Naive thymus-derived CD8-positive, alpha-beta T cell (primary cell): ENCODE measurements around the gene FMN2. TPM values are rescaled to one million over a fixed set of nuclear protein-coding genes. Genes with fewer than 3 reads are reported as not detected.

Experiments
- ATAC-seq, 2 donors: fragments of 150-1000 bp; cut with Tn5 transposase in 1 of 2; sonication (Bioruptor Pico), chemical (Tn5 transposase) in 1 of 2; 1 replicate in 1 of 2; 2 replicates in 1 of 2; pipeline ENCODE4 v1.10.0; 2021; ENCODE audit warnings: mild to moderate bottlenecking in 2 of 2, moderate library complexity in 2 of 2
- POLR2A ChIA-PET: fragments of 350-600 bp; sonication (Branson Sonifier 250); formaldehyde crosslinking; loops from one replicate; lab custom pipeline; 2021; ENCODE audit warnings: antibody characterized with exemption; lab: Charles Lee
- DNase-seq, 10 donors: peaks; one replicate each; pipeline versions ENCODE4 v3.0.0 to v3.0.0-alpha.2; 2020 to 2022
- H3K27ac Mint-ChIP-seq, 10 donors: one replicate each; pipeline ENCODE4 v1.8.0; 2020 to 2022; ENCODE audit warnings: mild to moderate bottlenecking in 10 of 10, mixed read lengths in 10 of 10, moderate library complexity in 4 of 10, inconsistent platforms in 1 of 10
- H3K27me3 Mint-ChIP-seq, 5 donors: one replicate each; pipeline ENCODE4 v1.8.0; 2021 to 2022; ENCODE audit warnings: mixed read lengths in 5 of 5
- H3K36me3 Mint-ChIP-seq, 3 donors: one replicate each; pipeline ENCODE4 v1.8.0; 2020 to 2022; ENCODE audit warnings: mixed read lengths in 3 of 3, mild to moderate bottlenecking in 2 of 3, inconsistent platforms in 1 of 3
- H3K4me1 Mint-ChIP-seq, 4 donors: one replicate each; pipeline ENCODE4 v1.8.0; 2021 to 2022; ENCODE audit warnings: mixed read lengths in 4 of 4
- H3K4me3 Mint-ChIP-seq, 10 donors: one replicate each; pipeline ENCODE4 v1.8.0; 2020 to 2022; ENCODE audit warnings: mild to moderate bottlenecking in 10 of 10, mixed read lengths in 10 of 10, moderate library complexity in 6 of 10, inconsistent platforms in 1 of 10
- H3K9me3 Mint-ChIP-seq, 9 donors: one replicate each; pipeline ENCODE4 v1.8.0; 2020 to 2022; ENCODE audit warnings: mixed read lengths in 9 of 9, mild to moderate bottlenecking in 3 of 9, inconsistent platforms in 1 of 9, moderate library complexity in 1 of 9
- polyA plus RNA-seq, 3 donors: library from polyadenylated mRNA; unstranded; fragments of 300-500 nt; fragmentation: Illumina TruSeq; gene quantifications; one replicate each; pipeline ENCODE4 v1.2.3, GENCODE V29; 2021
- total RNA-seq, 8 experiments: library from RNA in 2 of 8; stranded (reverse) in 2 of 8; gene quantifications; one replicate each; pipeline ENCODE4 v1.2.3 and lab custom pipeline; 2021 to 2026

The FMN2 gene
- total and polyA plus RNA-seq, 5 experiments from 2014 or later, result not detected

- no peak overlapping the region for H3K4me3 Mint-ChIP-seq
- no peak overlapping the region for H3K27ac Mint-ChIP-seq
- POLR2A ChIA-PET, result no interaction called here
- peaks cover 0 to 10% (median 2%) of the 10 kb centered on the region in 5 donors for H3K27me3 Mint-ChIP-seq
- no peaks in the 10 kb centered on the region for H3K36me3 Mint-ChIP-seq
- ATAC-seq (no peak), DNase-seq (no peak)
- H3K9me3 Mint-ChIP-seq, result no peaks in the 10 kb centered on the region
- H3K4me1 Mint-ChIP-seq, result peaks cover 4 to 13% (median 8%) of the 10 kb centered on the region in 4 donors
Observed at GRCh38 chr1:240462766-240463395, 371.2 kb downstream of the FMN2 start.

GRCh38 chr1:240464099-240464498 lies 372.4 kb downstream of the FMN2 start:
- POLR2A ChIA-PET, result no interaction called here

GRCh38 chr1:240465531-240465940 lies 373.9 kb downstream of the FMN2 start:
- Mint-ChIP-seq H3K4me3 (no peak overlapping the region), H3K27me3 (peaks cover 0 to 10% (median 2%) of the 10 kb centered on the region in 5 donors), H3K36me3 (no peaks in the 10 kb centered on the region), H3K27ac (no peak overlapping the region), H3K4me1 (peaks cover 4 to 13% (median 8%) of the 10 kb centered on the region in 4 donors), H3K9me3 (no peaks in the 10 kb centered on the region)
- ATAC-seq (no peak), DNase-seq (no peak)
- POLR2A ChIA-PET, result no interaction called here

More at GRCh38 chr1:240464099-240464498, 372.4 kb downstream of the FMN2 start:
- H3K4me3 Mint-ChIP-seq, result no peak overlapping the region
- H3K27ac Mint-ChIP-seq, result no peak overlapping the region
- no peaks in the 10 kb centered on the region for H3K36me3 Mint-ChIP-seq
- no peaks in the 10 kb centered on the region for H3K9me3 Mint-ChIP-seq
- peaks cover 0 to 10% (median 2%) of the 10 kb centered on the region in 5 donors for H3K27me3 Mint-ChIP-seq
- H3K4me1 Mint-ChIP-seq, result peaks cover 4 to 13% (median 8%) of the 10 kb centered on the region in 4 donors
- DNase-seq (no peak), ATAC-seq (no peak)

- H3K4me3 Mint-ChIP-seq, result no peak overlapping the region
- H3K27me3 Mint-ChIP-seq, result peaks cover 0 to 10% (median 2%) of the 10 kb centered on the region in 5 donors
- no peaks in the 10 kb centered on the region for H3K36me3 Mint-ChIP-seq
- no peak overlapping the region for H3K27ac Mint-ChIP-seq
- POLR2A ChIA-PET, result no interaction called here
- H3K9me3 Mint-ChIP-seq, result no peaks in the 10 kb centered on the region
- peaks cover 4 to 13% (median 8%) of the 10 kb centered on the region in 4 donors for H3K4me1 Mint-ChIP-seq
- DNase-seq, result no peak
- ATAC-seq, result no peak
Observed at GRCh38 chr1:240466509-240466908, 374.8 kb downstream of the FMN2 start.

- Mint-ChIP-seq H3K27me3 (peaks cover 0 to 7% (median 2%) of the 10 kb centered on the region in 5 donors), H3K4me1 (peaks cover 4 to 13% (median 8%) of the 10 kb centered on the region in 4 donors), H3K9me3 (no peaks in the 10 kb centered on the region), H3K36me3 (no peaks in the 10 kb centered on the region), H3K4me3 (no peak overlapping the region), H3K27ac (no peak overlapping the region)
- DNase-seq (no peak), ATAC-seq (no peak)
- POLR2A ChIA-PET, result no interaction called here
Observed at GRCh38 chr1:240467895-240468294, 376.2 kb downstream of the FMN2 start.

GRCh38 chr1:240468656-240469055 lies 377.0 kb downstream of the FMN2 start:
- DNase-seq, result no peak
- no peak overlapping the region for H3K4me3 Mint-ChIP-seq
- H3K4me1 Mint-ChIP-seq, result peaks cover 4 to 13% (median 8%) of the 10 kb centered on the region in 4 donors
- no peak for ATAC-seq
- peaks cover 0 to 5% (median 2%) of the 10 kb centered on the region in 5 donors for H3K27me3 Mint-ChIP-seq
- H3K36me3 Mint-ChIP-seq, result no peaks in the 10 kb centered on the region
- no peak overlapping the region for H3K27ac Mint-ChIP-seq
- POLR2A ChIA-PET, result no interaction called here
- no peaks in the 10 kb centered on the region for H3K9me3 Mint-ChIP-seq

- no peak overlapping the region for H3K4me3 Mint-ChIP-seq
- H3K27ac Mint-ChIP-seq, result no peak overlapping the region
- no peaks in the 10 kb centered on the region for H3K4me1 Mint-ChIP-seq
- no peak for ATAC-seq
- POLR2A ChIA-PET, result no interaction called here
- H3K27me3 Mint-ChIP-seq, result peaks cover 4 to 18% (median 11%) of the 10 kb centered on the region in 5 donors
- peaks cover 0 to 6% (median 0%) of the 10 kb centered on the region in 9 donors for H3K9me3 Mint-ChIP-seq
- DNase-seq, result no peak
- H3K36me3 Mint-ChIP-seq, result peaks cover 0 to 4% (median 0%) of the 10 kb centered on the region in 3 donors
Observed at GRCh38 chr1:240474133-240474614, 382.5 kb downstream of the FMN2 start.

- Mint-ChIP-seq H3K4me1 (no peaks in the 10 kb centered on the region), H3K4me3 (no peak overlapping the region), H3K27ac (no peak overlapping the region), H3K27me3 (peaks cover 4 to 18% (median 10%) of the 10 kb centered on the region in 5 donors), H3K9me3 (peaks cover 0 to 6% (median 0%) of the 10 kb centered on the region in 9 donors), H3K36me3 (peaks cover 0 to 4% (median 0%) of the 10 kb centered on the region in 3 donors)
- ATAC-seq, result no peak
- POLR2A ChIA-PET, result no interaction called here
- DNase-seq, result no peak
Observed at GRCh38 chr1:240475832-240476231, 384.1 kb downstream of the FMN2 start.

GRCh38 chr1:240478536-240478935 lies 386.9 kb downstream of the FMN2 start:
- peaks cover 0 to 4% (median 0%) of the 10 kb centered on the region in 3 donors for H3K36me3 Mint-ChIP-seq
- no peaks in the 10 kb centered on the region for H3K4me1 Mint-ChIP-seq
- ATAC-seq, result no peak
- H3K4me3 Mint-ChIP-seq, result no peak overlapping the region
- peaks cover 0 to 6% (median 0%) of the 10 kb centered on the region in 9 donors for H3K9me3 Mint-ChIP-seq
- POLR2A ChIA-PET, result no interaction called here
- H3K27me3 Mint-ChIP-seq, result peaks cover 4 to 18% (median 7%) of the 10 kb centered on the region in 5 donors
- no peak for DNase-seq
- no peak overlapping the region for H3K27ac Mint-ChIP-seq

- Mint-ChIP-seq H3K4me1 (no peaks in the 10 kb centered on the region), H3K9me3 (peaks cover 0 to 4% (median 0%) of the 10 kb centered on the region in 9 donors), H3K36me3 (no peaks in the 10 kb centered on the region), H3K27ac (peak overlapping the region in 1 of 10 donors; percentile 41), H3K4me3 (no peak overlapping the region), H3K27me3 (peaks cover 0 to 17% (median 5%) of the 10 kb centered on the region in 5 donors)
- no peak for ATAC-seq
- POLR2A ChIA-PET, result no interaction called here
- no peak for DNase-seq
Observed at GRCh38 chr1:240484804-240485443, 393.2 kb downstream of the FMN2 start.

- ATAC-seq (no peak), DNase-seq (no peak)
- Mint-ChIP-seq H3K4me1 (no peaks in the 10 kb centered on the region), H3K4me3 (no peak overlapping the region), H3K27me3 (peaks cover 3 to 29% (median 12%) of the 10 kb centered on the region in 5 donors), H3K9me3 (peaks cover 0 to 4% (median 0%) of the 10 kb centered on the region in 9 donors), H3K27ac (no peak overlapping the region), H3K36me3 (peaks cover 0 to 7% (median 0%) of the 10 kb centered on the region in 3 donors)
- POLR2A ChIA-PET, result no interaction called here
Observed at GRCh38 chr1:240486611-240487010, 394.9 kb downstream of the FMN2 start.

- ATAC-seq, result no peak
- peaks cover 3 to 38% (median 21%) of the 10 kb centered on the region in 5 donors for H3K27me3 Mint-ChIP-seq
- H3K36me3 Mint-ChIP-seq, result peaks cover 0 to 12% (median 0%) of the 10 kb centered on the region in 3 donors
- POLR2A ChIA-PET, result no interaction called here
- no peak overlapping the region for H3K4me3 Mint-ChIP-seq
- no peak overlapping the region for H3K27ac Mint-ChIP-seq
- no peaks in the 10 kb centered on the region for H3K4me1 Mint-ChIP-seq
- peaks cover 0 to 8% (median 2%) of the 10 kb centered on the region in 9 donors for H3K9me3 Mint-ChIP-seq
- no peak for DNase-seq
Observed at GRCh38 chr1:240487493-240487892, 395.8 kb downstream of the FMN2 start.

- peaks cover 0 to 12% (median 0%) of the 10 kb centered on the region in 3 donors for H3K36me3 Mint-ChIP-seq
- no peak overlapping the region for H3K27ac Mint-ChIP-seq
- peaks cover 0 to 2% (median 0%) of the 10 kb centered on the region in 4 donors for H3K4me1 Mint-ChIP-seq
- H3K4me3 Mint-ChIP-seq, result no peak overlapping the region
- no peak for DNase-seq
- peaks cover 3 to 30% (median 23%) of the 10 kb centered on the region in 5 donors for H3K27me3 Mint-ChIP-seq
- H3K9me3 Mint-ChIP-seq, result peaks cover 0 to 11% (median 2%) of the 10 kb centered on the region in 9 donors
- no peak for ATAC-seq
- POLR2A ChIA-PET, result no interaction called here
Observed at GRCh38 chr1:240491156-240491555, 399.5 kb downstream of the FMN2 start.
